AG08395 (cell line): Measurements from ENCODE around the gene COL25A1.

Experiments
- DNase-seq: peaks from one replicate; pipeline ENCODE4 v3.0.0; 2012; ENCODE audit warnings: mixed read lengths, low spot score

The COL25A1 gene

GRCh38 chr4:109302361-109303139, at the start of gene COL25A1:
COL25A1 (minus strand) TSS chr4:109302658.
- DNase-seq, result peak; percentile 5

- no peak for DNase-seq
Measured at GRCh38 chr4:109350121-109350520, 47.7 kb upstream of the COL25A1 start.

GRCh38 chr4:109334129-109335105, 32.0 kb upstream of the COL25A1 start:
- no peak for DNase-seq

GRCh38 chr4:109332926-109333464, 30.5 kb upstream of the COL25A1 start:
- no peak for DNase-seq

GRCh38 chr4:109327641-109328040, 25.2 kb upstream of the COL25A1 start:
- DNase-seq, result no peak

- no peak for DNase-seq
Measured at GRCh38 chr4:109325698-109326097, 23.2 kb upstream of the COL25A1 start.

- DNase-seq, result no peak
Measured at GRCh38 chr4:109323348-109323747, 20.9 kb upstream of the COL25A1 start.

- no peak for DNase-seq
Measured at GRCh38 chr4:109321232-109321631, 18.8 kb upstream of the COL25A1 start.

- DNase-seq, result no peak
Measured at GRCh38 chr4:109319684-109320083, 17.2 kb upstream of the COL25A1 start.

GRCh38 chr4:109319156-109319555, 16.7 kb upstream of the COL25A1 start:
- DNase-seq, result no peak

- DNase-seq, result no peak
Measured at GRCh38 chr4:109315818-109316217, 13.4 kb upstream of the COL25A1 start.

- no peak for DNase-seq
Measured at GRCh38 chr4:109315341-109315740, 12.9 kb upstream of the COL25A1 start.

- DNase-seq, result no peak
Measured at GRCh38 chr4:109313168-109314133, 11.0 kb upstream of the COL25A1 start.

- peak; percentile 7 for DNase-seq
Measured at GRCh38 chr4:109303140-109303496, 660 bp upstream of the COL25A1 start.

- no peak for DNase-seq
Measured at GRCh38 chr4:109301651-109302360, 652 bp downstream of the COL25A1 start.

- DNase-seq, result no peak
Measured at GRCh38 chr4:109298279-109299010, 4.0 kb downstream of the COL25A1 start.

- no peak for DNase-seq
Measured at GRCh38 chr4:109296527-109296926, 5.9 kb downstream of the COL25A1 start.

- DNase-seq, result no peak
Measured at GRCh38 chr4:109295081-109295480, 7.4 kb downstream of the COL25A1 start.

GRCh38 chr4:109294468-109295020, 7.9 kb downstream of the COL25A1 start:
- DNase-seq, result no peak

- DNase-seq, result no peak
Measured at GRCh38 chr4:109294006-109294405, 8.5 kb downstream of the COL25A1 start.
